HUDEP-2 (cell line): ENCODE data around the gene RSAD1.

Experiments used
- DNase-seq, 76 experiments: peaks; one replicate each; lab custom pipeline; 2025; ENCODE audit not compliant: unreplicated experiment in 76 of 76; lab: John Stamatoyannopoulos, UW

The RSAD1 gene

DNA sequence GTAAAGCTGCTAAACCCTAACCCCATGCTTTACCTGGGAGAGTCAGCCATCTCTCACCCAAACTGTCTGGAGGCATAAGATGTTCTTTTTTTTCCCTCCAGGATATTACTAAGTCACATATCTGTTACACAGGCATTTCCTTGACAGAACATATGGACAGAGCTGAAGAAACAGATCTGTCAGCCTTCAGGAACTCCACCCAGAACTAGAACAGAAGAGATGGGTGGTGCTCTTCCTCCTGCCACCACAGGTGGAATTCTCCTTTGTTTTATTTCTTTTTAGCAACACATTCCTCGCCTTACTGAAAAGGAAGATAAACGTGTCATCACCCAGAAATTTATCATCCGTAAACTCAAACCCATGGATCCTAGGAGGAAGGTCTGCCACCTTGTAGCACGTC is 38.4 kb downstream of the RSAD1 start:
- DNase-seq = no peak

DNA sequence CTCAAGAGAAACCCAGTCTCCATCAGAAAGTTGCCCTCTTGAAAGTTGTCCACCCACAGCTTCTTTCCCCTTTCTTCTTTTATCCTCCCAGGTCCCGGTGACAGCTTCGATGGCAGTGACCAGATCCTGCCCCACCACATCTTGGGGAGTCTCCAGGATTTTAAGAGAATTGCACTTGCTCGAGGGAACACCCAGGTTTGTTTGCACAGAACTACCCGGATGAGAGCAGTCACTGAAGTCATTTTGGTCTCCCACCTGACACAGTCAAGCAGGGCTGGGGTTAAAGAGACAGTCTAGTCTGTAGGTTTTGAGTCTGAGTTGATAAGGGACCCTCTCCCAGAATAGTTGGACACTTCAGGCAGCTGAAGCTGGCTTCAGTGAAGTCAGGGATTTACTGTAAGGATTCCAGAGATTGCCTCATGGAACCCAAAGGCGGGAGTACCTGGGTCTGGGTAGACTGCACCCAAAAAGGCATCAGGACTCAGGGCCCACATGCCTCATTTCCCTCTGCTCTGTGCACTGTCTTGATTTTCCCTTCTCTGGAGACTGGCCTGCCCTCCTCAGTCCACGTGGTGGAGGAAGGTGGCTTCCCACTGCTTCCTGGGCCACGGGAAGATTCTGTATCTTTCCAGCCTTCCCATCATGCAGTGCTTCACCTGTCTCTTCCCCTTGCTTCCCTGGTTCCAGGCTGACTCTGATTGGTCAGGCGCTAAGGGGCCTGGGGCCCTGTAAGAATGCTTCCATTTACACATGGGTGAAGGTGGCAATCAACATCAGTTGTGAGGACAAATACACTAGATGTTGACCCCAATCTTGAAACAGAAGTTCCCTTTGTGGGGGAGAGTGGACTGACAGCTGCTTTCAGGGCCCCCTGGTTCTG is 39.1 kb downstream of the RSAD1 start:
- no peak for DNase-seq

DNA sequence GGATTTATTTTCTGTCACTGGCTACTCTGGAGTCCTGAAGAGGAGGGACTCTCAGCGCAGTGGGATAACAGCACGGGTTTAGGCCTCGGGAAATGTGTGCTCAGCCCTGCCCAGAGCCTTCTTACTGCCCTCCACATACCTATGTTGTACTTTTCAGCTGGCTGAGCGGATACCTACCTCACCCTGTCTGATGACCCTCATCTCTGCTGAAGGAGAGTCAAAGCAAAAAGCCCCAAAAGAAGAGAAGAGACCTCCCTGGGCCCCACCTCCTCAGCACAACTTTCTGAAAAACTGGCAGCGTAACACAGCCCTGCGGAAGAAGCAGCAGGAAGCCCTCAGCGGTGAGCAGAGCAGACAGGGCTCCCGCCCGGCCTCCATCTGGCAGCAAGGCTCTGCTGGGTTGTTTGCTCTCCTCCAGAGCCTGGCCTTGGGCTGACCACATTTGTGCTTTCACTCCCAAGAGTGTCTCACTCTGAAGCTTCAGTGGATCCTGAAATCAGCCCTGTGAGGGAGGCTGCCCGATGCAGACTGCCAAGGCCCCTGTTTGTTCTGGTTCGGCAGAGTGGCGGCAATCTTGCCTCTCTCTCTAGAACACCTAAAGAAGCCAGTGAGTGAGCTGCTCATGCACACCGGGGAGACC is 39.8 kb downstream of the RSAD1 start:
- DNase-seq = no peak

DNA sequence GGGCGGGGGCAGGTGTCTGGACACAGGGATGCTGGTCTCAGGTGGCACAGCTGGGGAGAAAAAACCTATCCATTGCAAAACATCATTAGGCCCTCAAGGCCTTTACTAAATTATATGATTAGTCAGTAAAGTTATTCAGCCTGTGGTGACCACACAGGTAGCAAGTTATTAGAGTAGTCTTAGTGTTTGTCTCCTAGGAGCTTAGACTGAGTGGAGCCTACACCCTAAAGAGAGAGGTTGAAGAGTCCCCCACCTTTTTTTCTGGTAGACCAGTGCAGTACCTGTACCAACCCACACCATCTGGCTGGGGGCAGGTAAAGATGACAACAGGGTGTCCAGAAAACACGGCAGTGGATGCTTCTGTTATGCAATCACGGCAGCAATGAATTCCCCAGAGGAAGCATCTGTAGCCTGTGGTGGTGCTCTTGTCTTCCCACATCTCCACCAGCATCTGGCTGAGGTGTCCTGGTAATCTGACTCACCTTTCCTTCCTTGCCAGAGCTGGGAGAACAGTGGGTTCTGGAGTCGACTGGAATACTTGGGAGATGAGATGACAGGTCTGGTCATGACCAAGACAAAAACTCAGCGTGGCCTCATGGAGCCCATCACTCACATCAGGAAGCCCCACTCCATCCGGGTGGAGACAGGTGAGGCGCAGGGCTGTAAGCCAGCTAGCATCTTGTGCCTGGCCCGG is 40.6 kb downstream of the RSAD1 start:
- DNase-seq = no peak

DNA sequence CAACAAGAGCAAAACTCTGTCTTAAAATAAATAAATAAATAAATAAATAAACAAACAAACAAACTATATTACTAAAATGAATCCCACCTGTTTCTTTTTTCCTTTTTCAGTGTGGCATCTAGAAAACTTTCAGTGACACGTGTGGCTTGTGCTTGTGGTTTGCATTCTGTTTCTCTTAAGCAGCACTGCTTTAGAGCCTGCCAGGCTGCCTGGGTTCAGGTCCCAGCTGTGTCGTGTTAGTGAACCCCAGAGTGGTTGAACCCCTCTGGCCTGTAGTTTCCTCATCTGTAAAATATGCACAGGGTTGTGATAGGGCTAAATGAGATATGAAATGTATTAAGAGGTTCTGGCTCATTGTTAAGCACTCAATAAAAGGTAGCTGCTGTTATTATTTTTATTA is 41.8 kb downstream of the RSAD1 start:
- no peak for DNase-seq

DNA sequence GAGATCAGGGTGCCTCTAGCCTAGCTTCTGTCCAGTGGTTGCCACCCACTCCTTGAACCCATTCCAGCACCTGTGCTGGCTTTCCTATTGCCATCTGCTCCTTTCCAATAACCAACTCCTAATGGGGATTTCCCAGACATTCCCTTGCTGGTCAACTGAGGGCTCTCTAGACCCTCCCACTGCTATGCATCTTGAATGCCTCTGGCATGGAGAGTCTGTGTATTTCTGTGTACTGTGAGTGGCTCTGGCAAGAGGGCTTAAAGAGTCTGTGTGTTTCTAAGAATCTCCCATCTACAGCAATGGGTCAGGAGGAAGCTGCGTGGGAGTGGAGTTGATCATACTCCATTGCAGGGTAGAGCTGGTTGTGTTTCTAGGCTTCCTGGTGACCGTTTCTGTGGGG is 42.9 kb downstream of the RSAD1 start:
- no peak for DNase-seq

DNA sequence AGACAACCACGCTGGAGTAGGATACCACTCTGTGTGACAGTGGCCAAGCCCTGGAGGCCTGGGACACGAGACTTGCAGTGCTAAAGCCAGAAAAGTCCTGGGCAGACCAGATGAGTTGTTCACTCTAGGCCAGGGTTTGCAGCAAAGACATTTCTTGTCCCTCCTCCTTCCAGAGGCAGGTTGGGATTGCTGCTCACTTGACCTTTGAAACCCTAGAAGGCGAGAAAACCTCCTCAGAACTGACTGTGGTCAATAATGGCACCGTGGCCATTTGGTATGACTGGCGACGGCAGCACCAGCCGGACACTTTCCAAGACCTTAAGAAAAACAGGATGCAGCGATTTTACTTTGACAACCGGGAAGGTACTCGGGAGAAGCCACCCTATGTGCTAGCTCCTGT is 44.1 kb downstream of the RSAD1 start:
- DNase-seq = no peak

DNA sequence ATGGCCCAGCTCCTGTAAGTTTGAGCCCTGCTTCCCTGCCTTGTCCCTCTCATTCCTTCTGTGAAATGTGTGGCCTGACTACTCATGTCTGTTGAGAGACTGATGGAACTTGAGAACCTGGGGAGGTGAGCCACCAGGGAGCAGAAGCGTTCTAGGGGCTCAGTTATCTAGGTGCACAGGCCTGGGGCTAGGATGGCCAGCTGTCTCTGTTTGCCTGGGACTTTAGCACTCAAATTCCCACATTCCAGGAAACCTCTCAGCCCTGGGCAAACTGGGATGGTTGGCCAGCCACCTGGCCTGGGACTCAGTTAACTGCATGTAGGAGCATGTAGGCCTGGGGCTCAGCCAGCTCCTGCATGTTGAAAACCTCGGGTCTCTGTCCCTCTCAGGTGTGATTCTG is 44.5 kb downstream of the RSAD1 start:
- no peak for DNase-seq

DNA sequence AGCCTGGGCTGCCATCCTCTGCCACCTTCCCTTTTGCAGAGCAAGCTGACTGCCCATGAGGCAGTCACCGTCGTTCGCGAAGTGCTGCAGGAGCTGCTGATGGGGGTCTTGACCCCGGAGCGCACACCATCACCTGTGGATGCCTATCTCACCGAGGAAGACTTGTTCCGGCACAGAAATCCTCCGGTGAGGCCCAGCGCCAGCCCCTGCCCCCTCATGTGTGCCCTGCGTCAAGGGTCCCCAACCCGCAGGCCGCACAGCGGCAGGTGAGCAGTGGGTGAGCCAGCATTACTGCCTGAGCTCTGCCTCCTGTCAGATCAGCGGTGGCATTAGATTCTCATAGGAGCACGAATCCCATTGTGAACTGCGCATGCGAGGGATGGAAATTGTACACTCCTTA is 46.2 kb downstream of the RSAD1 start:
- no peak for DNase-seq

DNA sequence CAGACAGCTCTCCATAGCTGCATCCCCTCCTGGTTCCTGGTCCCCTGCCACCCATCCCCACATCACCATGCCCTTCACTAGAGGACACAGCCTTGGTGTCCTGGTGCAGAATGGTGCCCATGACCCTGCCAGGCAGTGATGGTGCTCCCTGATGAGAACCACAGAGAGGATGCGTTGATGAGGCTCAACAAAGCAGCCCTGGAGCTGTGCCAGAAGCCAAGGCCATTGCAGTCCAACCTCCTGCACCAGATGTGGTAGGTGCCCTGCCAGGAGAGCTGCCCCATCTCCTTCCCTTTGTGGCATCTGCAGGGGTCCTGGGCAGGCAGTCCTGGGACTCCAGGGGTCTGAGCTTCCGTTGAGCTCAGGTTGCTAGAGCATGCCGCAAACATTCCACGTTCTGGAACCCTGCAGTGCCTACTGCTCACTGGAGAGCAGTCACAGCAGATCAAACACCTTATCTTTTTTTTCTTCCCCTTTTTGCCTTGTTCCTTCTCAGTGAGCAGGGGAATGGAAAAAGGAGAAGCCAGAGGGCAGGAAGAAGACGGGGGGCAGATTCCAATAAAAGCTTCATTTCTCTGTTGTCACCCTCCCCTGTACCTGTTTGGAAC is 48.6 kb downstream of the RSAD1 start:
- DNase-seq = peak in 2 of 76 experiments; percentile 6 to 12

DNA sequence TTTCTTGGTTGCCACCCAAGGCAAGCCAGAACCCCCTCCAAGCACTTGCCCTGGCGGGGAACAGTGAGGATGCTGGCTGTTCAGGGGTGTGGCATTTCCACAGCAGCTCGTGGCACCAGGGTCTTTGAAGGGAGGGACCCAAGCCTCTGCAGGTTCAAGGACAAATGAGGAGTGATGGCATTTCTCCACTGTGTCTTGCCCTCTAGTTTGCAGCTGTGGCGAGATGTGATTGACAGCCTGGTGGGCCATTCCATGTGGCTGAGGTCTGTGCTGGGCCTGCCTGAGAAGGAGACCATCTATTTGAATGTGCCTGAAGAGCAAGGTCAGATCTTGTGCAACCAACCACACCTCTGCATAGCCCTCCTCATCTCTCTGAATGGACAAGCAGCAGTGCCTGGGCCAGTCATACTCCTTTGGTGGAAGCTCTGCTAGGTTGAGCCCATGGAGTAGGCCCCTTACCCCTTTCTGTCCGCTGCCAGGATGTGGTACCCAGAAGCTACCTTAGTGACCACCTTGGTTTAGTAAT is 49.4 kb downstream of the RSAD1 start:
- no peak for DNase-seq

DNA sequence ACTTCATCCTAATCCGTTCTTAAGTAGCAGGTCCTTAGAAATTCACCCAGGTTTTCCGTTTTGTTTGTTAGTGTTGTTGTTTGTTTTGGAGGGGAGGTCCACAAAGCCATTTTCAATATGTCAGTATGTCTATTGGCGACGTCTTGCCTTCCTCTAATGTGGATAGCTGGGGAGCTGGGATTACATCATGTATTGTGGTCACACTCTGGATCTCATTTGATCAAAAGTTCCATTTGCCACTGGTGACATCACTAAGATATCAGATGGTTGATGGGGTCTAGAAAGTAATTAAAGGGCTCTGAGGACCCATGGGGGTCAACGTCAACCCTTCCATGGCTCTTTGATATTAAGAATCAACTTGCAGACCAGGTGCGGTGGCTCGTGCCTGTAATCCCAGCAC is 51.2 kb downstream of the RSAD1 start:
- no peak for DNase-seq

DNA sequence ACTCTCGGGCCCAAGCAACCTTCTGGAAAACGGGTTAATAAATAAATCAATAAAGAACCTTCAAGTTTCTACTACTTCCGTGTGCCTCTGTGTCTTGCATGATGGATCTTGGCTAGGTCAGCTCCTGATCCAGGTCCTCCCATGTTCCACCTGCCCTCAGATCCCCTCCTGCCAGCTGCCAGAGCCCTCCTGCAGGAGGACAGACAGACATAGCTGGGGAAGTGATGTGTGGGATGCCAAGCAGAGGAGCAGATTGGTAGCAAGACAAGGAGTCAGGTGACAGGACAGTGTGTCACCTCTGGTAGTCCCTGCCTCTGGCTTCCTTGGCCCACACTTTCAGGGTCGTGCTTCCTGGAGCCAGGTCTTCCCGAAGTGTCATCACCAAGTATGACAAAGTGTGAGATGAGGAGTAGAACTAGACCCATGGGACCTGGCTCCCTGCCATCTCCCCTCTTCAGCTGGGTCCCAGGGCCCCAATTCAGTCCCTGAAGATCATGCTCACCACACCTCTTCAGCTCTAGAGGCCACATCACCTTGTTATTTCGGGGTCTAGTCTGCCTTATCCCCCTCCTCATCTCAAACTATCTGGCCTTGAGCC is 52.9 kb downstream of the RSAD1 start:
- peak in 7 of 76 experiments; percentile 9 to 30 (median 14) for DNase-seq

DNA sequence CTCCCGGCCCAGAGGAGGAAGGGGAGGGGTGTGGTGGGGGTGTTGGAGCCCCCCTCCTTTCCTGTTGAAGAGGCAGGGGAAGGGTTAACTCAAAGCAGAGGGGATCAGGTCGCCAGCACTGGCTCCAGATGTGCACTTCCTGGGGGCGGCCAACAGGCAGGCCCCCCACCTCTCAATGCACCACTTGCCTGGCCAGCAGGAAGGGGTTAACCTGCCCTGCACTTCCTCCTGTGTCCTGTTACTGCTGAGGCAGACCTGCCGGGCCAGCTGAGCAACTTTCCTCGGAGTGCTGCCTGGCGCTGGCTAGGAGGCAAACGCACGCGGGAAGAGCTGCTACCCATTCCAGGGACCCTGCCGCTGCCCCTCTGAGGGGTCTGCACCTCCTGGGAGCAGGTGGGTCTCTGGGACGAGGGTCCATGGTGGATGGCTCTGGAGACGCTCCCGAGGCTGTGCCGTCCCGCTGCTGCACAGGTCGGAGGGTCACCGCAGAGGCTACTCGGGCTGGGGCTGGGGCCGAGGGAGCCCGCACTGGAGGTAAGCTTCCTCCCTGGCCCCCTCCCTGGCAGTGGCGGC is 53.9 kb downstream of the RSAD1 start, which contains the start of gene EPN3:
Gene EPN3 (plus strand): TSS at position 284 of the 573 bp plus-strand sequence. CDS start 3,822 bp downstream, outside the sequence.
- DNase-seq = no peak

DNA sequence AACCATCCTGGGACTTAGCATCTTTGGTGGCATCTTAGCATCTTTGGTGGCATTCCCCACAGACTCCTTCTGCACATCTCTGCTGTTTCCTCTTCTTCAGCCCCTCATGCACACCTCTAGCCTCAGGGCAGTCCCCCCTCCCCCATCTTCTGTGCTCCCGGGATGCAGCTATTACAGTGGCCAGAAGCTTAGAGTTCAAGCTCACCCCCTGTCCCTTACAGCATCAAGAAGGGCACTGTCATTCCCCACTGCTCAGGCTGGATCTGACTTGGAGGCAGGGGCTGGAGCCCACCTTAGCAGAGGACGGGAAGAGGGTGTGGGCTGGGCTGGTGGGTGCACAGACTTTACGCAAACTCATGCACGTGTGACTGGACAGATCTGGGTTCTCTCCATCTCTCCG is 54.5 kb downstream of the RSAD1 start:
- DNase-seq = no peak

DNA sequence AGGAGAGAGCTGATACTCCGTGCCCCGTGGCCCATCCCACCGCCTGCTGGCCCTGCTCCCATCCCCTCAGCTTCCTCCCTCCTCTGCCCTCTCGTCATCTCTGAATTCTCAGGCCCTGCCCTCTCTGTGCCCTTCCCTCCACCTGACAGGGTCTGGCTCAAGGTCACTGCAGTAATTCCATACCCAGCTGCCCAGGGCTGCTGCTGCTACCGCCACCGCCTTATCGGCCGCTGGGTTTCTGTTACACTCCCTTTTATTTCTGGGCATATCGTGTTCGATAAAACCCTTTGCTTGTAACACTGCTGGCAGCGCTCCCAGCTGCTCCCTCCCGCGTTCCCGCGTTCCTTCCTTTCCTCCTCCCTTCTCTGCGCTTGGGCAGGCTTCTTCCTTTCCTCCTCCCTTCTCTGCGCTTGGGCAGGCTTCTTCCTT is 55.1 kb downstream of the RSAD1 start:
- peak in 75 of 76 experiments; percentile 29 to 91 (median 79) for DNase-seq

DNA sequence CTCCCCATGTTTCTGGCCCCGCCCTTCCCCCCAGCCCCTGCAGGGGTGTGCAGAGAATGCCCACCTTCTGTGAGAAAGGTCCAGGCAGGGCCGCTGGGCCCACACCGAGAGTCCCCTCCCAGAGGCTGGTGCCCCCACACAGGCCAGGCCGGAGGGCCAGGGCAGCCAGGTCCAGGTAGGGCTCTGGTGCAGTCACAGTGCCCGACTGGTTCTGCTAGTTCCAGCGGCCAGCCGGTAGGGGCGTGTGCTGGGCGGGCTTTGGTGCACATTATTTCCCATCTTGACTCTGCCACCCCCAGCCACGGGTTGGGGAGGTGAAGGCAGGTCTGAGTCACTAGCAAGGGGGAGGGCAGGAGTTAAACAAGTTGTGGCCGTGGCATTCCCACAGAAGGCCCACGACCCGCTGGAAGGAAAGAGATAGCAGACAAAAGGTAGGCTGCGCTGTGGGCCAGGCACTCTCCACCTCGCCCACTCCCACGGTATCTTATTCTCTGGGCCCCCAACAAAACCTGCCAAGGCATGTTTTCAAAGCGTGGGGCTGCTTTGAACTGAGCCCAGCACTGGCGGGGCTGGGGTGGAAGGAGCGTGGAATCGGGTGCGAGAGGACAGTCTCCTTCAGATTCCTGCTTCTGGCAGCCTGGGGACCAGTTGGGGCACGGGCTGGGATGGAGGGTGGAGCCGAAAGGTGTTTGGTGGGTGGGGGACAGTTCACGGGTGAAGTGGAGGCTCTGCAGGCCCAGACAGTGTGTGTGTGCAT is 55.7 kb downstream of the RSAD1 start:
- DNase-seq = peak in 68 of 76 experiments; percentile 17 to 78 (median 60)

DNA sequence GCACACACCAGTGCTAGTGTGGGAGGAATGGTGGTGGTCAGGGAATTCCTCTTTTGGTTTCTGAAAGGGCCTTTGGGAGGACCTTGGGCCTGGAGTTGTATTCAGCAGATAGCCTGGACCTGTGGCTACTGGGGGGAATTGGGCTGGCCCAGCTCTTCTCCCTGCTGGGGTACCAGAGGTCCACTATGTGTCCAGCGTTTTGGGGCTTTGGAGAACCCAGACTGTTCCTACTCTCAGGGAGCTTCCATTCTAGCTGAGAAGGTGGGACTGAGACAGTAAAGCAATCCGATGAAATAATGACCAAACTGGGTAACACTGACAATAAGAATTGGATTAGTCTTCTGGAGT is 56.3 kb downstream of the RSAD1 start:
- no peak for DNase-seq

DNA sequence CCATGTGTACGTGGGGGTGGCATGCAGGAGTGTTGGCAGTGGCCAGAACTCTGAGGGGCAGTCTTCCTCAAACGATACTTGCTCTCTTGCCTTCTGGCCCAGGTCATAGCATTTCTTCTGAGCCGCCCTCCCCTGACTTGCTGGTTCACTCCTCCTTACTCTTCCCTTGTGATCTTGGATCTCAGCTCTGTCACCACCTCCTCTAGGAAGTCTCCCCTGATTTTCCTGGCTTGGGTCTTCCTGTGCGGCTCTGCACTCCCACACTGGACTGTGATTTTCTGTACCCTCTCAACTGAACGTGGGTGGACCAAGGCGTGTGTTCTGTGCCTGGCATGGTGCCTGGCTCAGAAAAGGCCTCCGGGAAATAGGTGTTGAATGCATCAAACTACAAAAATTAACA is 56.7 kb downstream of the RSAD1 start:
- no peak for DNase-seq
